ENCODE results near the gene IWS1. TPM values are rescaled to one million over a fixed set of nuclear protein-coding genes. Genes with fewer than 3 reads are reported as not detected.
"Not testable (repeated sequence)": the region's sequence is repeated elsewhere in the genome, so short reads cannot be mapped to it uniquely, and the experiment has no call there.

Gene IWS1
- total RNA-seq, 3 donors from 2014 or later: 24.0 to 51.8 (median 43.2) TPM

DNA sequence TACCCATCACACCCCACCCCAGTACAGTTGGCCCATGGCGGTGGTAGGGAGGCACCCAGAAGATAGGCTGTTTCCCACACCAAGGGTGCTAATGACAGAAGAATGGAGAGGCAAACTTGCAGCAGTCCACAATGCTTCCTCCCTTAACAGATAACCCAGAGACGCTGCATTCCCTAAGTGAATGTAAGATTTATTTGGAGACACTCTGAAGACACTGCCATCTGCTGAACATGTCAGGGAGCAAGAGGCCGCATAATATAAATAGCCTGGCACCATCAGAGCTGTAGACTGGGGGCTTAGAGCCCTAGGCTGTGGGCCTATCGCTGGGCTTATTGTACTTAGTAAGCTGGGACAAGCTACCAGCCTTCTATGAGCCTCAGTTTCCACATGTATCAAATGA lies 2.2 kb upstream of the IWS1 start:
- no peaks in the 10 kb centered on the region for H3K4me1 ChIP-seq
- TF ChIP-seq POLR2A (IDR thresholded peaks at IDR 0.05) (no peak), POLR2AphosphoS5 (IDR thresholded peaks at IDR 0.05) (no peak)
- TF ChIP-seq, protein P1, sequence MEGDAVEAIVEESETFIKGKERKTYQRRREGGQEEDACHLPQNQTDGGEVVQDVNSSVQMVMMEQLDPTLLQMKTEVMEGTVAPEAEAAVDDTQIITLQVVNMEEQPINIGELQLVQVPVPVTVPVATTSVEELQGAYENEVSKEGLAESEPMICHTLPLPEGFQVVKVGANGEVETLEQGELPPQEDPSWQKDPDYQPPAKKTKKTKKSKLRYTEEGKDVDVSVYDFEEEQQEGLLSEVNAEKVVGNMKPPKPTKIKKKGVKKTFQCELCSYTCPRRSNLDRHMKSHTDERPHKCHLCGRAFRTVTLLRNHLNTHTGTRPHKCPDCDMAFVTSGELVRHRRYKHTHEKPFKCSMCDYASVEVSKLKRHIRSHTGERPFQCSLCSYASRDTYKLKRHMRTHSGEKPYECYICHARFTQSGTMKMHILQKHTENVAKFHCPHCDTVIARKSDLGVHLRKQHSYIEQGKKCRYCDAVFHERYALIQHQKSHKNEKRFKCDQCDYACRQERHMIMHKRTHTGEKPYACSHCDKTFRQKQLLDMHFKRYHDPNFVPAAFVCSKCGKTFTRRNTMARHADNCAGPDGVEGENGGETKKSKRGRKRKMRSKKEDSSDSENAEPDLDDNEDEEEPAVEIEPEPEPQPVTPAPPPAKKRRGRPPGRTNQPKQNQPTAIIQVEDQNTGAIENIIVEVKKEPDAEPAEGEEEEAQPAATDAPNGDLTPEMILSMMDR (IDR thresholded peaks at IDR 0.05): no peak
- no peaks in the 10 kb centered on the region for H3K36me3 ChIP-seq
- no peak overlapping the region for H3K27ac ChIP-seq
- DNase-seq (ENCODE audit: low spot score in 2 of 2): no peak
- H3K4me3 ChIP-seq: no peak overlapping the region
- no peaks in the 10 kb centered on the region for H3K9me3 ChIP-seq
- H3K27me3 ChIP-seq: no peaks in the 10 kb centered on the region
- intact Hi-C loops (cut with DNase I; ENCODE audit: low total_unique reads): no loop called here

DNA sequence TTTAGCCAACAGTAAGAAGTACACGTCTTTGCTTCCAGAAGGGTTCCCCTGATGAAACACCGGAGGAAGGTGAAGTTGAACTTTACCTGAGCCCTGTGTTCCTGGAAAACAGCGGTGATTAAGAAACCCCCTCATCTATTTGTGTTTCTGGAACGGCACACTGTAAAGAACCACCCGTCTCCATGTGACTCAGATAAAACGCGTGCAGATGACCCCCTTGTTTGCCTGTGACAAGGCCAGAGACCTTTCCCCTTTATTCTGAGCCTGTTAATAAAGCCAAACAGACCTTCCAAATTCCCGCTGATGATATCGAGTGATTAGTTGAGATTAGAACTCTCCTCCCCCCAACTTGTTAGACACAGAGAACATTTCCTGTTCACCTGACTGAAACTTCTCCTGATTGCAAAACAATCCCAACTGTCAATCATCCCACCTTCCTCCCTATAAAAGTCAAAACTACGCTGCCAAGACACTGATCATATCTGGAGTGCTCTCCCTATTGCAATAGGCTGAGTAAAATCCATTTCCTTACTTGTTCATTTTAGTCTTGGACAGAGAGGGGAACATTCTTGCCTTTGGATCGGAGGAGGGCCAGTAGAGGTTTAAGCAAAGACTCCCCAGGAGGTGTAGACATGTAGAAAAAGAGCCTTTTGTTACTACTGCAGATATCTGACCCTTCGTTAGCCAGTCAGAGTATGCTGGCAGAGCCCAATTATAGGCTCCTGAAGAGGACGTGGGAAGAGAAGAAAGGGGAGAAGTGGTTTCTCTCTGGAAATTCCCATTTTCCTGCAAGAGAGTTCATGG lies 914 bp upstream of the IWS1 start:
- peak overlapping the region; percentile 94 to 95 for H3K27ac ChIP-seq

DNA sequence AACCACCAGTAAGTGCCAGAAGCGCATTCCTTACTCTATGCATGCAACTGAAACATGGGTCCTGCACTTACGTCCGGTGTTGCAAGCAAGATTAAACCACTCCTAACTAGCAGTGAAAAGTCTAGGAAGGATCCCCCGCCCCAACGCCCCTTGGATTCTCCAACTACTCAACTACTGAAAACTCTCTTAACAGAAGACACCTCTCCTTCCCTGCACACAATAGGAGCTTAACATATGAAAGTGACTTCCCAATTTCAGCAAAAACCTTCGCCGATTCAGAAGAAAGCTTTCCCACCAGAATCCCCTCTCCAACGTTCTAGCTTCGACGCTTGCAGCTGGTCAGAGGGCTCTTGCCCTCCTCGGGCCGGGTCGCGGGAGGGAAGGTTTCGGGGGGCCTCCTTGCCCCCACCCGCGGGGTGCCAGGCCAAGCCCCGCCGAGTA lies 578 bp downstream of the IWS1 start:
- Histone ChIP-seq H3K9me3 (no peaks in the 10 kb centered on the region), H3K36me3 (no peaks in the 10 kb centered on the region), H3K27ac (peak overlapping the region; percentile 94 to 95), H3K4me1 (no peaks in the 10 kb centered on the region), H3K27me3 (no peaks in the 10 kb centered on the region), H3K4me3 (peak overlapping the region; percentile 86 to 97 (median 87))
- intact Hi-C loops (cut with DNase I; ENCODE audit: low total_unique reads): no loop called here
- TF ChIP-seq POLR2AphosphoS5 (IDR thresholded peaks at IDR 0.05) (no peak), POLR2A (IDR thresholded peaks at IDR 0.05) (no peak)
- TF ChIP-seq, protein P1 (IDR thresholded peaks at IDR 0.05): no peak
- no peak for DNase-seq (ENCODE audit: low spot score in 2 of 2)

More for the DNA sequence above, 914 bp upstream of the IWS1 start:
- no peaks in the 10 kb centered on the region for H3K9me3 ChIP-seq
- peak overlapping the region; percentile 86 to 97 (median 87) for H3K4me3 ChIP-seq
- TF ChIP-seq POLR2A (IDR thresholded peaks at IDR 0.05) (no peak), POLR2AphosphoS5 (IDR thresholded peaks at IDR 0.05) (no peak)
- TF ChIP-seq, protein P1 (IDR thresholded peaks at IDR 0.05): no peak
- H3K36me3 ChIP-seq: no peaks in the 10 kb centered on the region
- no peaks in the 10 kb centered on the region for H3K27me3 ChIP-seq
- no peak for DNase-seq (ENCODE audit: low spot score in 2 of 2)
- H3K4me1 ChIP-seq: no peaks in the 10 kb centered on the region
- intact Hi-C loops (cut with DNase I; ENCODE audit: low total_unique reads): no loop called here

DNA sequence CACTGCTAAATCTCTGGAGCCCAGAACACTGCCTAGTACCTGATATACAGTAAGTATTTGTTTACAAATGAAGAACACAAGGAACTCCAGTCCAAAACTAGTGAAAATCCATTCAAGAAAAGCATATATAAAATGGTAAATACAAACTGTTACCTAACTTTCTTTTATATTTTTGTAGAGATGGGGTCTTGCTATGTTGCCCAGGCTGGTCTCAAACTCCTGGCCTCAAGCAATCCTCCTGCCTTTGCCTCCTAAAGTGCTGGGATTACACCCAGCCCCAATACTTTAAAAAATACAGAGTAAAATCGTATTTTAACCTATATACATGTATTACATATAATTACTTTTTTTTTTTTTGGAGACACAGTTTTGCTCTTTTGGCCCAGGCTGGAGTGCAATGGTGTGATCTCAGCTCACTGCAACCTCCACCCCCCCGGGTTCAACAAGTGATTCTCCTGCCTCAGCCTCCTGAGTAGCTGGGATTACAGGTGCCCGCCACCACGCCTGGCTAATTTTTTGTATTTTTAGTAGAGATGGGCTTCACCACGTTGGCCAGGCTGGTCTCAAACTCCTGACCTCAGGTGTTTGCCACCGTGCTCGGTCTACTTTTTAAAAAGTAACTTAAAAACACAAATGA lies 2.0 kb downstream of the IWS1 start:
- H3K4me3 ChIP-seq; intact Hi-C loops (cut with DNase I; ENCODE audit: low total_unique reads); H3K27me3 ChIP-seq; H3K4me1 ChIP-seq; H3K9me3 ChIP-seq; DNase-seq (ENCODE audit: low spot score in 2 of 2); H3K27ac ChIP-seq; H3K36me3 ChIP-seq: not testable (repeated sequence)

DNA sequence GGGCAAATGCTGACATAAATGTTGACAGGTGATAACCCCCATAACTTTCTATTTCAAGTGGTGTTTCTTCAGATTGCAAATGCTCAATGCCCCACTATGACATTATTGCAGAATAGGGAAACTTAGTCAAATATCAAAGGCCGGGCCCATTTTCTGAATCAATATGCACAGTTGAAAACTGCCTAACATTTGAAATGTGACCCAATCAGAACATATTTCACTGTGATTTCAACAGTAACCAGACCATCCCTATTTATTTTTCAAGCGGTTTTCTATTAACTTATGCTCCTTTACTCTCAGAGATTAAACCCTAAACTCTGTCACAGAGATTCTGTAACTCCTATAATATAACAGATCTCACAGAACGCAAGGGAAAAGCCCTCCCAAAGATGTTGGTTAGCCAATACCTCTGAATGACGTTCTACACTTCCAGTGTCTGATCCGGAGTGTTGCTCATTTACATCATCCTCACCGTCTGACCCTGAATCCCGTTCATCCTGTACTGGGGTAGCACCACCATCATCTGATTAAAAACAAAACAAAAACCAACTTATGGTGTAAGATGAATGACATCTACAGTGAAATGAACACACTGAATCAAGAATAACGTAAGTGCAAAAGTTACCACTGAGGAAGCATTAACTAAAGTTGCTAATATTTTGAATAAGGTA lies 2.9 kb downstream of the IWS1 start:
- DNase-seq (ENCODE audit: low spot score in 2 of 2): no peak

More for the DNA sequence above, 2.9 kb downstream of the IWS1 start:
- intact Hi-C loops (cut with DNase I; ENCODE audit: low total_unique reads): no loop called here
- no peak overlapping the region for H3K27ac ChIP-seq
- TF ChIP-seq, protein P1 (IDR thresholded peaks at IDR 0.05): no peak
- TF ChIP-seq POLR2AphosphoS5 (IDR thresholded peaks at IDR 0.05) (no peak), POLR2A (IDR thresholded peaks at IDR 0.05) (no peak)
- H3K36me3 ChIP-seq: no peaks in the 10 kb centered on the region
- no peaks in the 10 kb centered on the region for H3K27me3 ChIP-seq
- no peaks in the 10 kb centered on the region for H3K9me3 ChIP-seq
- no peak overlapping the region for H3K4me3 ChIP-seq
- no peaks in the 10 kb centered on the region for H3K4me1 ChIP-seq

All from breast epithelium (tissue), 4 donors.